Astrocyte of the spinal cord (primary cell): Measurements from ENCODE around the gene GIT1.

Source experiments
- DNase-seq: peaks from one replicate; pipeline ENCODE4 v3.0.0; 2011; ENCODE audit warnings: low read depth, low spot score
- H3K4me3 ChIP-seq: 2 replicates; pipeline ENCODE4 v1.5.1; 2011; ENCODE audit warnings: low read depth, mild to moderate bottlenecking, low read length, moderate library complexity
- in situ Hi-C: cut with HindIII; loops from 2 replicates; pipeline ENCODE4 v1.10.0; 2017; ENCODE audit warnings: low sequenced_read_pairs
- TF ChIP-seq, protein P1 (sequence below): IDR thresholded peaks from 2 replicates; pipeline ENCODE4 v1.5.1; 2012; ENCODE audit warnings: low read depth, mild to moderate bottlenecking, low read length, inconsistent platforms

The GIT1 gene

DNA sequence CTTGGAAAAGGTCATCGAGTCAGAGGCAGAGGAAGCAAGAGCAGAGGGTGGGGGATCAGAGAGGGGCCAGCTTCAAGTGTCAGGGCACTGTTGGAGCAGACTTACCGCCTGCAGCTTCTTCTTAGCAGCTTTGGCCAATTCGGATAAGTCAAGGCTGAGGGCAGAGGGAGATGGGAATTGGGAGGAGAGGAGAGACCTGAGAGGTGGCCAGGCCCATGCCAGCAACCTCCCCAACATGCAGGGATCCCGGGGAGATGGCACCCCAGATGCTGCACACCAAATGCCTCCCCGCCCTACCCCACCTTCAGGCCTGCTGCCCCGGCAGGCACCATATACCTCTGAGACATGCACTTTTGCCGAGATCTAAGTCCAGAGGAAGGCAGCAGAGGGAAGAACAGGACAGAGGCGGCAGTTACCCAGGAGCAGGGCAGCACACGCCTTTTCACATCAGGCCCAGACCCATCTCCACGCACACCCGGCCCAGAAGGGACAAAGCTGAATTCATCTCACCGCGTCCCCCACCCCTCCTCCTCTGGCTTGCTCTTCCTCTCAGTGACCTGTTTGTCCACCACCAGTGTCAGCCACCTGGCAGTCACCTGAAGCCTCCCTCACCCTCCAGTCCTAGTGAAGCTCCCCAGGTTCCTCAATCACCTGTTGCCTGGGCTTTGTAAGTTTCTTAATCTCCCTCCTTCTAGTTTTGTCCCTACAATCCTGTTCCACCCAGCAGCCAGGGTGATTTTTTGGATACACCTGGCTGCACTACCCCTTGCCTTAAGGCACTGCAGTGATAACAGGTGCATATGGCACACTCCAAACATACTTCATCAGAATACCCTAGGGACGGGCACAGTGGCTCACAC lies 10.6 kb downstream of the GIT1 start:
- TF ChIP-seq, protein P1, sequence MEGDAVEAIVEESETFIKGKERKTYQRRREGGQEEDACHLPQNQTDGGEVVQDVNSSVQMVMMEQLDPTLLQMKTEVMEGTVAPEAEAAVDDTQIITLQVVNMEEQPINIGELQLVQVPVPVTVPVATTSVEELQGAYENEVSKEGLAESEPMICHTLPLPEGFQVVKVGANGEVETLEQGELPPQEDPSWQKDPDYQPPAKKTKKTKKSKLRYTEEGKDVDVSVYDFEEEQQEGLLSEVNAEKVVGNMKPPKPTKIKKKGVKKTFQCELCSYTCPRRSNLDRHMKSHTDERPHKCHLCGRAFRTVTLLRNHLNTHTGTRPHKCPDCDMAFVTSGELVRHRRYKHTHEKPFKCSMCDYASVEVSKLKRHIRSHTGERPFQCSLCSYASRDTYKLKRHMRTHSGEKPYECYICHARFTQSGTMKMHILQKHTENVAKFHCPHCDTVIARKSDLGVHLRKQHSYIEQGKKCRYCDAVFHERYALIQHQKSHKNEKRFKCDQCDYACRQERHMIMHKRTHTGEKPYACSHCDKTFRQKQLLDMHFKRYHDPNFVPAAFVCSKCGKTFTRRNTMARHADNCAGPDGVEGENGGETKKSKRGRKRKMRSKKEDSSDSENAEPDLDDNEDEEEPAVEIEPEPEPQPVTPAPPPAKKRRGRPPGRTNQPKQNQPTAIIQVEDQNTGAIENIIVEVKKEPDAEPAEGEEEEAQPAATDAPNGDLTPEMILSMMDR: no peak
- in situ Hi-C loops: no loop called here

DNA sequence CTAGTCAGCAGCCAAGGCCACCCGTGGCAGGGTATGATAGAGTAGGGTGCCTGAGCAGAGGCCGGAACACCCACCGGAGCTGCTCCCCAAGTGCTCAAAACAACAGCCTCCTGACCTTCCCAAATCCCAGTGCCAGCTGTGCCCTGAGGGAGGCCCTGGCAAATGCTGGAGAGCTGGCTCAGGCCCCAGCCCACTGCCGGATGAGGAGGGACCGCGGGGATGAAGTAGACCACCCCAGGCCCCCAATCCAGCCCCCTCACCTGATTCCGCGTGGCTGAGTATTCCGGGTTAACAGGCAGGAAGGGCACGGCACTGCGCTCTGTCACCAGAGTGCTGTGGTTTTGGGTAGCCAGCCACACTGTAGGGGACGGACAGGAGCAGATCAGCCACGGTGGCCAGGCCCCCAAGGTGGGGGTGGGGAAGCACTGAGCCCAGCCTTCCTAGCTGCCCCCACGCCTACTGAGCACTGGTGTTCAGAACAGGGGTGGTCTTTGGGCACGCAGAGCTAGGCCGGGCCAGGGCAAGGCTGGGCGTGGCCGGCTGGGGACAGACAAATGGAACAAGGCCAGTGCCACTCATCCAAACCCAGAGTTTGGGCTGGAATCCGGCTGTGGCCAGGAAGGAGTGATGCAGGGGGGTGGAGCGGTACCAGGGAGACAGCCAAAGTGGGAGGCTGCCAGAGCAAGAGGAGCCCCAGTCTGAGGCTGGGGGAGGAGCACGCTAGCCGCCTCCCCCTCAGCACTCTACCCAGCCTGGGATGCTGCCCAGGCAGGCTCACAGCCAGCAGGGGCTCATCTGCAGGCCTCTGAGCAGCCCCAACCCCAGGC lies 11.8 kb downstream of the GIT1 start:
- no peak for DNase-seq
- in situ Hi-C loops: no loop called here
- H3K4me3 ChIP-seq: no peak overlapping the region
- TF ChIP-seq, protein P1: no peak

More for the DNA sequence above, 10.6 kb downstream of the GIT1 start:
- H3K4me3 ChIP-seq: no peak overlapping the region
- DNase-seq: no peak

DNA sequence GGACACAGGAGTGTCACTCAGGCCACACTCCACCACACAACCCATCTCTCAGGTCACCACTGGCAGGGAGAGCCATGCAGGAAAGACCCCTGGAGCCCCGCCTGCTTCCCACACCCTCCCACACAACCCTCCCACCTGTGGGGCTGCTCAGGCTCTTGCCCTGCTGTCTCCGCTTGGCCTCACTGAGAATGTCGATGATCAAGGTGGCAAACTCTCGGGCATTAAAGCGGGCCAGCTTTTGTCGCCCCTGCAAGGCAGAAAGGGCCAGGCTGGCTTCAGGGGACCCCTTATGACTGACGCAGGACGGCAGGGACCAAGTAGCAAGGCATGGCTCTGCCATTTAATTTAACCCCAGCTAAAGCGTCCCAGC lies 12.5 kb downstream of the GIT1 start:
- in situ Hi-C loops: no loop called here
- no peak overlapping the region for H3K4me3 ChIP-seq
- TF ChIP-seq, protein P1: no peak
- DNase-seq: no peak

DNA sequence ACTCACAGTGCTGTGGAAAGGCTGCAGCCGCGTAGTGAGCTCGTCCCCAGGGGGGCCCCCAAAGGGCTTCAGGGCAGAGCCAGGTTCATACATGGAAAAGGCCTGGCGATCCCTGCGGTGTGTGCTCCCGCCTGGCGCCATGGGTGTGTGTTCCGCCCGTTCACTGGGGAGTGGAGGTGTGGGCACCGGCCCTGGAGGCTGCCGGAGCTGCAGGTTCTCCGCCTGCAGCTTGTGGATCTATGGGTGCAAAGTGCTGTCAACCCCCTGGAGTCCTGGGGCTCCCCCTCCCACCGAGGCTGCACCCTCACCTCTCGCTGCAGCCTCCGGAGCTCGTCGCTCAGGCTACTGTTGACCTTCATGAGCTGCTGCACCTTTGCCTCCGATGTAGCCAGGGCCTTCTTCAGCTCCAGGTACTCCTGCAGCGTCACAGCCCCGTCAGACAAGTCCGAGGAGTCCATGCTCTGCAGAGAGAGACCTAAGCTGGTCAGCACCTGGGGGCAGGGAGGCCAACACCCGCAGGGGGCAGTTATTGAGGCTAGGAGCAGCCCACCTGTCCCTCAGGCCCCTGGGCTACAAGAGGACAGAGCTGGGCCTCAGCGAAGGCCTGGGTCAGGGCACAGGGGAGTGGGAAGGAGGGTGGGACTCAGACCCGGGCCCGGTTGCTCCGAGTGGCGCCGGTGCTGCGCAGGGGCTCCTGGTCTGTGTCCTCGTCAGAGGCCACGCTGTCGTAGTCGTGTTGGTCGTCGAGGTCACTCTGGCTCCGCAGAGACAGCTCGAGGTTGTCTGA lies 13.0 kb downstream of the GIT1 start:
- in situ Hi-C loops: no loop called here
- TF ChIP-seq, protein P1: no peak
- no peak for DNase-seq
- H3K4me3 ChIP-seq: no peak overlapping the region

DNA sequence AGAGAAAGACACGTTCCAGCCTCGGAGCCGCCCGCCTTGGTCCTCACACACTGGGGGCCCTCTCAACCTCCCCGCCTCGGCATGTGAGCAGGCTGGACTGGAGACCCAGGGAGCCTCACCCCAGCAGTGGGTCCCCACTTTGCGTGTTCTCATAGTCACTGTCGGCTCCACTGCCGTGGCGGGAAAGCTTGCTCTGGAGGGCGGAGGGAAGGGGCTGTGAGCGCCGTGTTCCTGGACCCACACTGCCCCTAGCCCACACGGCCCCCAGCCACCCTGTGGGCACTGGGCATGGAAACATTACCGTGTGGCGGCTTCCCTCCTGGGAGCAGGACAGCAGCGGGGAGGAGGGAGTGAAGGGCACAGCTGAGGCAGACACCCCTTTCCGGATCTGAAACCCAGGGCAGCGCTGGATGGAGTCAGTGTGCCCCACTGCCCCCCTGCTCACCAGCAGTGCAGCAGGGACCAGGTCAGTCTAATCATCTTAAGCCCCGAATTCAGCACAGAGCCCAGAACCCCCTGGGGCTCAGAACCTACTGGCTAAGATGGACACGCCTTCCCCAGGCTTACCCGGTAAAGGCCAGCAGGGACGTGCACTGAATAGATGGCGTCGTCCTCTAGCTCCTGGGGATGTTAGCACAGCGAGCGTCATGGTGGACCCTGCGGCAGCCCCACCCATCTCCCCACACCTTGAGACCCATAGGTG lies 13.8 kb downstream of the GIT1 start:
- TF ChIP-seq, protein P1: no peak
- in situ Hi-C loops: no loop called here
- no peak overlapping the region for H3K4me3 ChIP-seq
- no peak for DNase-seq
